ENCODE measurements around the gene IGF1.

Gene IGF1

DNA sequence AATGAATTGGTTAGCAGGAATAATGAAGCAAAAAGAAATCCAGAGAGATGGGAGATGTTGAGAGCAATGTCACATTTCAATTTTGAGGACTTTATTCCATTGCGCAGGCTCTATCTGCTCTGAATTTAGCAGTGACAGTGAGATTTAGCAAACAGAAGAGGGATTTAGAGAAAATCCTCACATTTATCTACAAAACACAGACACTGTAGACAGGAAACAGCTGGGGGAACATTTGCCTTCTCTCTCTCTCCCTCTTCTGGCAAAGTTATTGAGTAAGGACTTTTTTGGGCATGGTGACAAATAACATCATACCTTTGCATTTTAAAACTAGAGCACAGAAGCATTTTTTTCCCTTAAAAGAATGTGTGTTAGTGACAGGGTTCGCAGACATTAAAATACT lies at the start of gene IGF1:
IGF1 (minus strand) TSS at position 158 of the 400 bp plus-strand sequence. CDS start 182 bp downstream, outside the sequence.
- ChIA-PET CTCF (interaction anchor here (0.6 to 0.7 kb wide), 3 partner anchors 10 to 253 kb away, joined by 3 to 4 read pairs (median 3); no protein-coding TSS in a partner anchor), POLR2A (ENCODE audit: low non-redundant PET) (no interaction called here)
- TF ChIP-seq, protein P1, sequence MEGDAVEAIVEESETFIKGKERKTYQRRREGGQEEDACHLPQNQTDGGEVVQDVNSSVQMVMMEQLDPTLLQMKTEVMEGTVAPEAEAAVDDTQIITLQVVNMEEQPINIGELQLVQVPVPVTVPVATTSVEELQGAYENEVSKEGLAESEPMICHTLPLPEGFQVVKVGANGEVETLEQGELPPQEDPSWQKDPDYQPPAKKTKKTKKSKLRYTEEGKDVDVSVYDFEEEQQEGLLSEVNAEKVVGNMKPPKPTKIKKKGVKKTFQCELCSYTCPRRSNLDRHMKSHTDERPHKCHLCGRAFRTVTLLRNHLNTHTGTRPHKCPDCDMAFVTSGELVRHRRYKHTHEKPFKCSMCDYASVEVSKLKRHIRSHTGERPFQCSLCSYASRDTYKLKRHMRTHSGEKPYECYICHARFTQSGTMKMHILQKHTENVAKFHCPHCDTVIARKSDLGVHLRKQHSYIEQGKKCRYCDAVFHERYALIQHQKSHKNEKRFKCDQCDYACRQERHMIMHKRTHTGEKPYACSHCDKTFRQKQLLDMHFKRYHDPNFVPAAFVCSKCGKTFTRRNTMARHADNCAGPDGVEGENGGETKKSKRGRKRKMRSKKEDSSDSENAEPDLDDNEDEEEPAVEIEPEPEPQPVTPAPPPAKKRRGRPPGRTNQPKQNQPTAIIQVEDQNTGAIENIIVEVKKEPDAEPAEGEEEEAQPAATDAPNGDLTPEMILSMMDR (conservative IDR thresholded peaks at IDR 0.05; ENCODE audit: low read depth), result no peak
- no peak within 1 kb of the TSS for H3K27ac ChIP-seq
- DNase-seq (ENCODE audit: low spot score), result no peak

DNA sequence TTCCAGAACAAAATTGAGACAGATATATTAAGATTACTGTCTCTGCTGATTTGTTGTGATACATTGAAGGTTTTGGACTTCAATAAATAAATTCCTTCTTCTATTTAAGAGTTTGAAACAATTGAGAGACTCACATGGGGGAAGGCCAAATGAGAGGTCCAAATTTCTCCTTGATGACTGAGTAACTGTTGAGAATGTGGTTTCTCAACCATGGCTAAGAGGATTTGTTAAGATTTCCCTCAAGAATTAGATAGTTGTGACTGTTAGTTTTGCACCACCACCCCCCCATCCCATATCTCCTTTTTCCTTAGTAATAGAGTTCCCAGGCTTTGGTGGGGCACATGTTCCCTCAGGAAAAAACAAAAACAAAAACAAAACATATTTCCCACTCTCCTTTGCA lies 47.7 kb upstream of the IGF1 start:
- ChIA-PET CTCF (no interaction called here), POLR2A (ENCODE audit: low non-redundant PET) (no interaction called here)
- H3K27ac ChIP-seq, result no peak overlapping the region
- TF ChIP-seq, protein P1 (conservative IDR thresholded peaks at IDR 0.05; ENCODE audit: low read depth), result no peak
- DNase-seq (ENCODE audit: low spot score), result no peak

DNA sequence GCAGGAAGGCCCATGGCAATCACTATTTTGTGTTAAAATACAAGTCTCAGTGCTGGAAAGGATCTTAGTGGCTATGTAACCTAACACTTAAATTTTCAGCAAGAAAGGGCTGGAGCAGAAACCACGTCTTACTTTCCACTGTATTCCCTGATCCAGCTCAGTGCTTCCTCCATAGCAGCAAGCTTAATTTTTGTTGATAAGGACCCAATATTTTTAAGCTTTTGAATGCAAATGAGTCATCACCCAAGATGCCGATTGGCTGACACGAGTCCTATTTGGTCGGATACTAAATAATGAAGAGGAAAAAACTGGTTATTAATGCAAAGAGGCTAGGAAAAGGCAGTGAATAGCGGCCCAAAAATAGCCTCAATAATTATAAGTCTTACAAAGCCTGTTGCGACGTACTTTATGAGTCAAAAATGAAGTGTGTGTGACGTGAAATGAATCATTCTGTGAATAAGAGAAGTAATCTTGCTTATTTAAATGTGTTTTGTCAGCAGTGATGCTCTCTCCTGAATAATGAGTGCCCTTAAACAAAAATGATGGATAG lies 46.9 kb upstream of the IGF1 start:
- ChIA-PET CTCF (no interaction called here), POLR2A (ENCODE audit: low non-redundant PET) (no interaction called here)
- H3K27ac ChIP-seq, result no peak overlapping the region
- DNase-seq (ENCODE audit: low spot score), result no peak
- TF ChIP-seq, protein P1 (conservative IDR thresholded peaks at IDR 0.05; ENCODE audit: low read depth), result no peak

DNA sequence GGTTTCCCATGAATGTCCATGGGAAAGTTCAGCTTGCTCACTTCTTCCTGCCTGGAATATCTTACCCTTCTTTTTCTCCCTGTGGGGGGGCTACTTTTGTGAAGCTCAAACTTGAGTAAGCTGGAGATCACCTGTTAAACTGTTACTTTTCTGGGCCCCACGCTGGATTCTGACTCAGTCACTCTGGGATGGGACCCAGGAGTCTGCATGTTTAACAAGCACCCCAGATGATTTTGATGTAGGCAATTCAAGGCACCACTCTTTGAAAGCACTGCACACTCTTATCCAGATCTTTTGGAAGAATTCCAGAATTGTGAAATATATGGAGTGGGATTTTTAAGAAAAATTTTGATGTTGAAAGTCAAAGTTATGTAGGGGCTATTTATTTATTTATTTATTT lies 46.3 kb upstream of the IGF1 start:
- POLR2A ChIA-PET (ENCODE audit: low non-redundant PET), result no interaction called here
- TF ChIP-seq, protein P1 (conservative IDR thresholded peaks at IDR 0.05; ENCODE audit: low read depth), result no peak
- H3K27ac ChIP-seq, result no peak overlapping the region
- no peak for DNase-seq (ENCODE audit: low spot score)
- CTCF ChIA-PET, result no interaction called here

DNA sequence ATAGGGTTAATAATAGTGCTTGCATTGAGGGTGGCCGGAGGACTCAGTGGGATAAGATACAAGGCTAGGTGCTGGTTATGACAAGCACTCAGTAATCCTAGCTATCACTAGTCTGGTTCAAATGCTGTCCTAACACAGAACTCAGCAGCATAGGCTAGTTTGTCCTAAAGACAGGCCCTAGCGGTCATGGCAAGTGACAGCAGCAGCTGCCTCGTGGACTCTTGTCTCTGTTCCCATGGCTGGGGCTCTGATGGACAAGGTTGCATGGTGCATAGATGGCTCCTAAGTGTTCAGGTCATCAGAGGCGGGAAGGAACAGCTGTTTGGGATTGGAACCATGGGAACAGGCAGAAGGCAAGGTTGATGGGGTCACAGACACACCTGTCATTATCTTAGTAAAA lies 42.4 kb upstream of the IGF1 start:
- TF ChIP-seq, protein P1 (conservative IDR thresholded peaks at IDR 0.05; ENCODE audit: low read depth), result no peak
- DNase-seq (ENCODE audit: low spot score), result no peak
- ChIA-PET POLR2A (ENCODE audit: low non-redundant PET) (no interaction called here), CTCF (interaction anchor here (0.6 kb wide), 1 partner anchor 38 kb away, joined by 3 read pairs; no protein-coding TSS in a partner anchor)
- no peak overlapping the region for H3K27ac ChIP-seq

DNA sequence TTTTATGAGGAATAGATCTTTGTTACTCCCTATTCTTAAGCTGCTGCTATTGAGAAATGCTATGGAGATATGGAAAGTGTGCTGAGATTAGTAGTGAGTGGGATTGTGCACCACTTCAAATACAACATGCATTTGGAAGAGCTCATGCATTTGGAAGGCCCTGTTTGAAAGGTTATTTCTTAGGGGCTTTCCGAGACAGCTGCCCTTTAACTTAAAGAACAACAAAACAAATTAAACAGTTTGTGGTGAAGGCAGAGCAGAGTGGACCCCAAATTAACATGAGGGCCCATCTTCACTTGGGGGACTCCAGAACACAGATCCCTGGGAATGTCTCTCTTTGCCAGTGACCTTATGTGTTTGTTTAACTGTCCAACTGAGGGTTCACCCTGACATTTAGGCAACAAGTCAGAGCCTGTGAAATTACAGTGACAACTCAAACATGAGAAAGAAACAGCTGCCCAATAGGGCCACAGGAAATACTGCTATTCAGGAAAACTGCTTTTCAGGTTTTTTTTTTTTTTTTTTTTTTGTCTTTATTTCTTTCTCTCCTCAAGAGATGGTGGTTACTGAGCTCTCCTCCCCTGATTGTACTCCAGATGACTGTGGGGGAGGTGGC lies 41.4 kb upstream of the IGF1 start:
- H3K27ac ChIP-seq, result no peak overlapping the region
- no peak for DNase-seq (ENCODE audit: low spot score)
- ChIA-PET CTCF (no interaction called here), POLR2A (ENCODE audit: low non-redundant PET) (no interaction called here)
- TF ChIP-seq, protein P1 (conservative IDR thresholded peaks at IDR 0.05; ENCODE audit: low read depth), result no peak
